SHP77 treated with DMSO at 0.1 percent for 48 hours (cell line): ENCODE results near the gene TPRG1.

ENCODE experiments used
- DNase-seq: peaks from one replicate; lab custom pipeline; 2025; lab: John Stamatoyannopoulos, UW

Gene TPRG1

GRCh38 chr3:189229196-189229828, 57.5 kb downstream of the TPRG1 start:
- DNase-seq, result no peak

- no peak for DNase-seq
These were observed 61.0 kb downstream of the TPRG1 start for GRCh38 chr3:189232790-189233189.

GRCh38 chr3:189233225-189233858, 61.6 kb downstream of the TPRG1 start:
- DNase-seq, result peak; percentile 23

GRCh38 chr3:189235214-189235613, 63.4 kb downstream of the TPRG1 start:
- DNase-seq, result no peak

GRCh38 chr3:189236352-189236751, 64.6 kb downstream of the TPRG1 start:
- DNase-seq, result no peak

- DNase-seq, result no peak
These were observed 65.8 kb downstream of the TPRG1 start for GRCh38 chr3:189237526-189237925.

- DNase-seq, result no peak
These were observed 66.3 kb downstream of the TPRG1 start for GRCh38 chr3:189238071-189238470.

GRCh38 chr3:189239616-189240015, 67.8 kb downstream of the TPRG1 start:
- DNase-seq, result no peak

GRCh38 chr3:189249987-189250386, 78.2 kb downstream of the TPRG1 start:
- DNase-seq, result no peak

GRCh38 chr3:189258261-189258660, 86.5 kb downstream of the TPRG1 start:
- no peak for DNase-seq

GRCh38 chr3:189260556-189261493, 89.1 kb downstream of the TPRG1 start:
- peak; percentile 21 for DNase-seq

GRCh38 chr3:189262746-189263145, 91.0 kb downstream of the TPRG1 start:
- DNase-seq, result no peak

GRCh38 chr3:189267981-189268613, 96.3 kb downstream of the TPRG1 start:
- DNase-seq, result no peak

- DNase-seq, result no peak
These were observed 97.6 kb downstream of the TPRG1 start for GRCh38 chr3:189269365-189269764.

- peak; percentile 47 for DNase-seq
These were observed 98.6 kb downstream of the TPRG1 start for GRCh38 chr3:189270248-189270832.

- peak; percentile 20 for DNase-seq
These were observed 100.8 kb downstream of the TPRG1 start for GRCh38 chr3:189272500-189273119.

- no peak for DNase-seq
These were observed 102.0 kb downstream of the TPRG1 start for GRCh38 chr3:189273736-189274135.

- no peak for DNase-seq
These were observed 103.4 kb downstream of the TPRG1 start for GRCh38 chr3:189275182-189275581.

GRCh38 chr3:189275852-189276251, 104.1 kb downstream of the TPRG1 start:
- no peak for DNase-seq

GRCh38 chr3:189276444-189277219, 104.9 kb downstream of the TPRG1 start:
- DNase-seq, result no peak

GRCh38 chr3:189277711-189278110, 105.9 kb downstream of the TPRG1 start:
- DNase-seq, result no peak
